ENCODE measurements around the gene SLC4A5.
"Not testable (repeated sequence)": the region's sequence is repeated elsewhere in the genome, so short reads cannot be mapped to it uniquely, and the experiment has no call there.

Gene SLC4A5

DNA sequence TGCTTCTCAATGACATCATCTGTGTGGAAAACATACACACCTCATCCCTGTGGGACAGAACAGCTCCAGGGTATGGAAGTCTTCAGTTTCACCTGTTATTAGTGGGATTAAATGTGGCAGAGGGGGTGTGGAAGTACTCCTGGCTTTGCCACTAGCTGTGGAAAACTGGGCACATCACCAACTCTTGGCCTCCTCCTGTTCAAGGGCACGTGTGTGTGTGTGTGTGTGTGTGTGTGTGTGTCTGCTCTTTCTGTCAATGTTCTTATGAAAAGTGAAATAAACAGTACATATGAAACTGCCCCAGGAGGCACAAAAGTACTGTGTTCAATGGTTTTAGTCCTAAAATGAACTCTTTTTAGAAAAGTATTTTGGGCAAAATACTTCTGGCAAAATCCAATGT lies 78.9 kb downstream of the SLC4A5 start:
- no peak for DNase-seq (ENCODE audit: low read depth)

DNA sequence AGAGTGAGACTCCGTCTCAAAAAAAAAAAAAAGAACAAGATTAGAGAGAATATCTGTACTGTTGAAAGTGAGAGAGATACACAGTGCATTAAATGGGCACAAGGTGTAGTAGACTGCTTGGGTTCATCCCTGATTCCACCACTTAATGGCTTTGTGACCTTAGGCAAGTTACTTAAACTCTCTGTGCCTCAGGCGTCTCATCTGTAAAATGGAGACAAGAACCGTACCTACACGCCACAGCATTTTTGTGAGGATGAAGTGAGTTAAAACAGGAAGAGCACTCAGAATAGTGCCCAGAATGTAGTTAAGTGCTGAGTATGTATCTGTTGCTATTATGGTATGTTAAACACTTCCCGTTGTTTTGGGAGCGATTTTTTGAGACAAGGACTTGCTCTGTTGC lies 80.5 kb downstream of the SLC4A5 start:
- no peak for DNase-seq (ENCODE audit: low read depth)

DNA sequence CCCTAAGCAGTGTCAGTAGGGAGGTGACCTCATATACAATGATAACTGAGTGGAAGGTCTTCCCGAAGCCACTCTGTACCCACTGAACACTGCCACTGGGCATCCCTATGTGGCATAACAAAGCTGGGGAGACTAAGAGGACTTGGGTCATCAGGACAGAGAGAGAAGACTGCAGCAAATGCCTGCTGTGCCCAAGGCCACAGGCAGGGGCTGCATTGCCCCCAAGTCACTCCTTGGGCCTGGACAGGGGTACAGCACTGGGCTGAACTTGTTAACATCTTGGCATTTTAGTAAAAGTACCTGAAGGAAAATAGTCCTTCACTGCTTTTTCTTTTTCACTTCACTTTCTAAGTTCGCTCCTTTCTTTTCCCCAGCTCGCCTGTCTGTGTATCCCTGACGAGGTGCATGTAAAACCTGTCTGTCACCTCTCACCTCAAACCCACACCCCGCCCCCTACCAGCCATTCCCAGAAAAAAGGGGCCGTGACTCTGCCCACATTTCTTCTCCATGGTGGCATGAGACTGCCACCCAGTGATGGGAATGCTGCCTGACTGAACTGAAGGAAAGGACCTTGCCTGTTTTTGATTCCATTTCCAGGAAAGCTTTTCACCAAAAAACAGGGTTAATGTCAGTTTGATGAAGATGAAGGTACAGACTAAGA lies 81.9 kb downstream of the SLC4A5 start:
- peak; percentile 7 for DNase-seq (ENCODE audit: low read depth)

DNA sequence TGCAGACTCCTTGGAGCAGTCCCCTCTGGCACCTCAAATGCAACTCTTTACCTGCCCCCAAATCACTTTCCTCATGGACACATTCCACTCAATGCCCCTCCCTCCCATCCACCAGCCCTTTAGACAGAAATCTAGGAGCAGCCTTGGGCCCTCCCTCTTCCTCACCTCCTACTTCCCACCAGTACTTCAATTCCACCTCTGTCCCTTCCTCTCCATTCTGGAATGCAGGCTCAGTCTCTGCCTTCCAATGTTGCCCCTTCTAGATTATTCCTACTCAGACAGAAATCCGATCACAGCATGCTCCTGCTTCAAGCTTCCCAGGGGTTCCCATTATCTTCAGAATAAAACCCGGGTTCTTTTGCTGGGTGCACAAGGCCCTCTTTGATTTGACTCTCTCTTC lies 82.7 kb downstream of the SLC4A5 start:
- no peak for DNase-seq (ENCODE audit: low read depth)

DNA sequence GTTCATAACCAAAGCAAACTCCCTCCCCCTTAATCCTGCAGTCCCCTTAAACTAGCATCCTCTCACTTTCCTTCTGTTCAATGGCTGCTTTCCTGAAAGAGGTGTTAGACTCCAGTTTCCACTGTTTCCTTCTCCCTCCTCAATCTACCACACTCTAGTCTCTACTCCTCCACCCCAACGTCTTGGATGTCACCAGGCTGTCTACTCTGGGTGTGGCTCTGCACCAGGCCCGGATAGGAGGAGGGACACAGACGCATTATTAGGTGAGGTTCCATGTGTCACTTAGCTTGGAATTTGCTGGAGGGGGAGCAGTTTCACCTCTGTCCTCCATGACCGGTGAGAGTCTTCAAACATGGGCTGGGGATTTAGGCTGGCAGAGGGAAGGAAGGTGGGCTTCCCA lies 83.5 kb downstream of the SLC4A5 start:
- no peak for DNase-seq (ENCODE audit: low read depth)

DNA sequence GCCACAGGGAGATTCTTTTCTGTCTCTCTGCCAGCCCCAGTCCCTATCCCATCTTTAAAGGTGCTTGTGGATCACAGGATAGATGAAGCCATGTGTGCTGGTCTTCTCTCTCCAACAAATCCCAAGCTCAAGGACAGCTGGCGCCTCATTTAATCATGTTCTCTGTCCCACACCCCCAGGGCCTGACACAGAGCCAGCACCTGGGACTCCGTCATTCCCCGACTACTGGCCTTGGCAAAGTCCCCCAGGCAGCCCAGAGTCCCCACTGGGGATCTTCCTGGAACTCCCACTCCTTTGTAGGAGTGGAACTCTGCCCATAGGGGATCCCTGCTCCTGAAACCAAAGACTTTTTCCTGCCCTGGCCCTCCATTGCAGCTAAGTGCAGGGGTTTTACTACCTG lies 84.0 kb downstream of the SLC4A5 start:
- no peak for DNase-seq (ENCODE audit: low read depth)

DNA sequence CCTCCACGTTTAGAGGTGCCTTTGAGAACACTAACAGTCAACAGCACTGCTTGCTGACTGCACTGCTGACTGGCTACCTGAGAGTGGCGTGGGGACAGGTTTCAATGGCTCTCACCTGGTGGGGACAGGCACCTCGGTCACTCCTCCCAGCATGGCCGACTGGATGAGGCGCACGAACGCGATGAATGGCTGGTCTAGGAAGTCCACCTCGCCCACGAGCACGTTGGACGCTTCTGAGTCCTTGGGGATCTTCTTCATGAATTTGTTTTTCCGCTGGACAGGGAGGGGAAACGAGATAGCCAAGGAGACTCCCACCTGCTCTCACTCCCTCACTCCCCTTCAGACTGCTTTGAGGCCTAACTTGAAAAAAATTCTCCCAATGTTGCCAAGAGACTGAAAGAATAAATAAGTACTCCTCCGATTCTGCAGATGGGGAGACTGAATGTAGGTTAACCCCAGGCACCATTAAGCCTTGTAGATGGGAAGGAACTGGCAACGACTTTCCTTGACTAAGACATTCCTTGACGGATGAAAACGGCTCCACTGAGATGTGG lies 87.5 kb downstream of the SLC4A5 start:
- DNase-seq (ENCODE audit: low read depth), result no peak

DNA sequence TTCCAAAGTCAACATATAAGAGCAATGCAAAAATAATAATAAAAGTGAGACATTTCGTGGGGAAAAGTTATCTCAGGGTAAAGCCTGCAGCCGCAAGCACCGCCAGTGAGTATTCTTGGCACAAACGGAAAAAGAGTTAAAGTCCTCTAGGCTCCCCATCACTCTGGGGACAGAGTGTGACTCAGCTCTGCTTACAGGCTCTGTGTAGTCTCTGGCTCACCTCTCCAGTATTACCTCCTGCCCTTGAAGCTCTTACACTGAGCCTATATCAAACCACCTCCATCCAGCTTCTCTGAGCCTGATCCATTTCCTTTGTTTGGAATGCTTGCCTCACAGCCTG lies 89.3 kb downstream of the SLC4A5 start:
- no peak for DNase-seq (ENCODE audit: low read depth)

DNA sequence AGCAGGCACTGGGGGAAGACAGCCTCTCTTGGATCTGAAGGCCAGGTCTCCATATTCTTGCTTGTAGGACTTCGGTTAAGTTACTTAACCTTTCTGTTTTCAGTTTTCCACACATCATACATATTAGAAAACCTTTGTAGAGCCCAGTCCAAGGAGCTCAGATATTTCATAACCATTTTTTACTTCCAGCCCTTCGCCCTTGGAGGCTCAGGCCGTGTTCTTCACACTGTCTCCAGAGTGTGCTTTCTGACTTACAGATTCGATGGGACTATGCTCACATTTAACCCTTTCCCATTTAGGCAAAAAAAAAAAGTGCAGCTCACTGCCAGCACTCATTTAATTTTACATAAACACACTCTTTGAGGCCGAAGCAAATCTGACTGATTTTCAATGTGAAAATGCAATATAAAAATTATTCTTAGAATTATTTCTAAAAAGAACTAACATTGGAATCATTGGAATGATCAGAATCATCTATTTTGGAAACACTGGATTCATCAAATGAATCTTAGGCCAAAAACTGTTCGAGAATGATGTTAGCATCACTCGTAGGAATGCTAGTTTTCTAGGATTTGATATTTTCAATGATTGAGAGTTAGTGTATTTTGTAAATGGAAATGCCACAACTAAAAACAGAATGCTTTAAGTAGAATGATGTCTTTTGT lies 89.8 kb downstream of the SLC4A5 start:
- DNase-seq (ENCODE audit: low read depth), result no peak

DNA sequence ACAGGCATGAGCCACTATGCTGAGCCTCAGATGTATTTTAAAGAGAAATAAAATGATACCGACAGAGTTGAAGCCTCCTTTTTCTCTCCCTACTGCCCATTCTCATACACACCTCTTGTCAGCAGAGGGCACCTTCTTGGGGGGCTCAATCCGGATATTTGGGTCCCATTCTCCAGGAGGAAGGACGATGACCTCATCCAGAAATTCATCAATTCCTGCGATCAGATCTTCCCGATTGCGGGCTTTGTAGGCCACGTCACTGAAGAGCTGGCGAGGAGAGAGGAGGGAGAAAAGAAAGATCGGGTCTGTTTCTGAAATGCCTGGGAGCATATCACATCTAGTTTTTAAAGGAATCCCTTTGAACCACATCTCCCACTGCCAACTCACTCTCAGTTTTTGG lies 90.4 kb downstream of the SLC4A5 start:
- no peak for DNase-seq (ENCODE audit: low read depth)

DNA sequence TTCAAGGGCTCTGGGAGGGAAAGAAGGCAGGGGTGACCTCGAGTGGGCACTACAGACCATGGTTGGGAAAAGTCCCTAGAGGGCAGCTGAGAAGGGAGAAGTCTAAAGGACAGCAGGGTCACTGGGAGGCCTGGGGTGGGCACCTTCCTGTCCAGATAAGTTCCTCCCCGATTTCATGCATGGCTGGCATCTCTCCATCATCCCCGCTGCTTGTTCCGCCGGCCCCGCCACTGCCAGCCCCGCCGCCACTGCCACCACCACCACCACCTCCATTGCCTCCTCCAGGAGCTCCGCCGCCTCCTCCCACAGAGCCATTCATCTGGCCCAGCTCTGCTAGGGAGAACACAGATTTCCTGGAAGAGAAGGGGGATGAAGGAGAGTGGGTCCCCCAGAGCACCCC lies 91.2 kb downstream of the SLC4A5 start:
- DNase-seq (ENCODE audit: low read depth), result no peak

DNA sequence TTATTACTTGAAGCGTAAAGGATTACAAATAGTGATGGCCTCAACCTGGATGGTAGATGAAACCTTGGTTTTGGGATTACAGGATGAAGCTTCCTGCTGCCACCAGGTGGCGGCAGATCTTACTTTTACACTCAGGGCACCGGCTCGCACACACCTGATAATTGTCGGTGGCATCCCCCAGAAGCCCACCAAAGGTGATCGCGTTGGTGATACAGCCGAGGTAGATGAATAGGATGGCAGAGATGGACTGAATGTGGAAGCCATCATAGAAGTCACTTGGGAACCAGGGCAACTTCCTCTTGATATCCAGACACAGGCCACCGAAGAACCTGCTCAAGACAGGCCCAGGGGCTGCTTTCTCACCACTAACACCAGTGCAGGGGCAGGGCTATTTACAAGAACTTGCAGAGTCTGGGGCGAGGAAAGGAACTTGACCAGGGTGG lies 93.0 kb downstream of the SLC4A5 start:
- peak; percentile 6 for DNase-seq (ENCODE audit: low read depth)

DNA sequence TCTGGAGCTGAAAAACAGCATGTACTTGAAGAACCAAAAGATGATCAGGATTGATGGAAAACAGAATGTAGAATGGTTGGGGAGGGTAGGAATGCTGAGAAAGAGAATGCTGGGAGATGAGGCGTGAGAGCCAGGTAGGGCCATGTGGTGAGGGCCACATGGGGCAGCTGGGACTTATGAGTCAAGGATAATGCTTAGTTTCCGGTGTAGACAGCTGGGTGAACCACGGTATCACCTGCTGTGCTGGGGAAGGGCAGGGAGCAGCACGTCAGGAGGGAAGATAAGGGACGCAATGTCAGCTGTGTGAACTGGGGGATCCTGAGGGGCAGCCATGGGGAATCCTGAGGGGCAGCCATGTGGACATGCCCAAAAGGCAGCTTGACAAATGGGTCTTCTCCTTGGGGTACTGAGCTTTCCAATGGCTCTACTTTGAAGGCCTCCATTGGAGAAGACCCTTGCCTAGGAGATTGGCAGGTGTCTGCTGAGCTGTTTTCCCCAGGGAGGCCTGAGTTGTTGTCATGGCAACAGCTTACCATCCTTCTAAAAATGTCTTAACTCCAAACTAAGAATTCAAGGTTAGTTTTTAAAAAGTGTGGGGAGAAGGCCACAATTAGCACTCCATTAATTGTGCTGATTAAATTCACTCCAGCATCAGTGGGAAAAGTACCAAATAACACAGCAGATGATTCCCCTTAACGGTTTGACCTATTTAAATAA lies 93.7 kb downstream of the SLC4A5 start:
- no peak for DNase-seq (ENCODE audit: low read depth)

DNA sequence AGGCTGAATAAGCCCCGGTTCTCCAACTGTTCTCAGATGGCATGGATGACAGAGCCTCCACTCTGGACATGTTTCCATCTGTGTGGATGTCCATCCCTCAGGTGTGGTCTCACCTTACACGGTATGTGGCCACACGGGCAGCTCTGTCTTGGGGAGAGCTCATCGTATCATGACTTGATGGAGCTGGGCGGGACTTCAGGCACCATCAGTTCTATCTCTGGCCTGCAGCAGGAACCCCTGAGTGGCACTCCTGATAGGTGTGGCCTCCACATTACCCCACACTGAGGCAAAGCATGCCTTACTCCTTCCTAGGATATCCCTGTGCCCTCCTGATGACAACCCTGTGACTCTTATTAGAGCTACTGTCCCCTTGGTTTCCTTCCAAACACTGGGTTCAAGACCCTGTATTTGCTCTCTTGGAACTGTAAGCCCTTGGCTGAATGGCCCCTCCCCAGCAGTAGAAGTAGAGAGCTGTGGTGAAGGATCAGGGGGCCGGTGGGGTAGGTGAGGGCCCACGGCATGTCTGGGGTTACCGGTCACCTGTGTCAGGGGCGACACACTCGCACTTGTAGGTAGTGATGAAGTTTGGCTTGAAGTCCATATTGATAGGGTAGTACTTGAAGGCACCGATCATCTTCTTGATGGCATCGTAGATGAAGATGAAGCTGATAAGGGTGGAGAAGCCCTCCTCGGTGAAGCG lies 96.6 kb downstream of the SLC4A5 start:
- DNase-seq (ENCODE audit: low read depth), result no peak

DNA sequence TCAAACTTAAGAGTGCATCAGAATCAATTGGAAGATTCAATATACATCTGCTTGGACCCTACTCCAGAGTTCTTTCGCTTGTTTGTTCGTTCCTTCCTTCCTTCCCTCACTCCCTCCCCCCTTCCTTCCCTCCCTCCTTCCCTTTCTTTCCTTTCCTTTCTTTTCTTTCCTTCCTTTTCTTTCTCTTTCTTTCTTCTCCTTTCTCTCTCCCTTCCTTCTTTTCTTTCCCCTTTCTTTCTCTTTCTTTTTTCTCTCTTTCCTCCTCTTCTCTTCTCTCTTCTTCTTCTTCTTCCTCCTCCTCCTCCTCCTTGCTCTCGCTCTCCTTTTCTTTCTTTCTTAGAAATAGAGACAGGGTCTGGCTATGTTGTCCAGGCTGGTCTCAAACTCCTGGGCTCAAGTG lies 98.9 kb downstream of the SLC4A5 start:
- no peak for DNase-seq (ENCODE audit: low read depth)

DNA sequence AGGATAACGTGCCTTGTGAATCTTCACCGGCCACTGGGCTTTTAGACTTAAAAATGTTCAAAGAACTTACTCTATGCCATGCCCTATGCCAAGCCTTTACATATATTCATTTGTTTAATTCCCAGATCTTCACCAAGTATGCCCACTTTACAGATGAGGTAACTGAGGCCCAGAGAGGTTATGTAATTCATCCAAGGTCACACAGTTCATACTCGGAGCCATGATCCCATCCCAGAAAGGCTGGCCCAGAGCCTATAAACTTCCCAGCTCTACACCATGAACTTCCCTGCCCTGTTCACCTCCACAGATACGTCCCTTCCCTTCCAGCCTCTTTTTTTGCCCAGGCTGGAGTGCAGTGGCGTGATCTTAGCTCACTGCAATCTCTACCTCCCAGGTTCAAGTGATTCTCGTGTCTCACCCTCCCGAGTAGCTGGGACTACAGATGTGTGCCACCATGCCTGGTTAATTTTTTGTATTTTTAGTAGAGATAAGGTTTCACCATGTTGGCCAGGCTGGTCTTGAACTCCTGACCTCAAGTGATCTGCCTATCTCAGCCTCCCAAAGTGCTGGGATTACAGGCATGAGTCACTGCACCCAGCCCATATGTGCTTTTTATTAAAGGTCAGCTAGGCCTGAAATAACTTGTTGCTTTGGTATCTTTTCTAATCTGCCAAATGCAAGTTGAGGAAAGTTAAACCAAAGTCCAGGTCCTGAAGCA lies 100.7 kb downstream of the SLC4A5 start:
- no peak for DNase-seq (ENCODE audit: low read depth)

DNA sequence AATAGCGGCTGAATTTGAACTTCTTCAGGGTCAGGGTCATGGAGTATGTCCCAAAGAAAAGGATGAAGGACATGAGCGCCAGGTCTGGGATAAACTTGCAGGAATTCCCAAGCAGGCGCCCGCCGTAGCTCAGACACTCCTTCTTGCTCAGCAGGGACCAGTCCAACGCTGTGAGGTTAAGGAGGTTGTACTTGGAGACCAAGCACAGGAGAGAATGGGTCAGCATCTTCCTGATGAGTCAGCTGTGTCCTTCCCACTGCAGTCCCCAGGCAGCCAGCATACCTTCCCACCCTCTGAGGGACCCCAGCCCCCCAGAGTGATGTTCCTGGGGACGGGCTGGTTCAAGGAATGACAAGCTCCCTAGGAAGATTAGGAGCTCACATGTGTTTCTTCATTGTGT lies 103.9 kb downstream of the SLC4A5 start:
- no peak for DNase-seq (ENCODE audit: low read depth)

DNA sequence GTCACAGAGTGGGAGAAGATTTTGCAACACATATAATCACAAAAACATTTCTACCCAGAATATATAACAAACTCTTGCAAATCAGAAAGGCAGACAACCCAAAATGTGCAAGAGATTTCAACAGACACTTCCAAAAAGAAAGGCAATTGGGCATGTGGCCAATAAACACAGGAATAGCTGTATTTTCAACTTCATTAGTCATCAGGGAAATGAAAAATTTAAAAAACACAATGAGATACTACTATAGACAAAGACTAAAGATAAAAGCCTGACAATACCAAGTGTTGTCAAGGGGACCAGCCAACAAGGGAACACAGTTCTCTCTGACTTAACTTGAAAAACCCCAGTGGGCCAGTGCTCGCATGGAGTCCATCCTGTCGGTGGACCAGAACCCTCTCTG lies 104.3 kb downstream of the SLC4A5 start:
- DNase-seq (ENCODE audit: low read depth), result peak; percentile 27

DNA sequence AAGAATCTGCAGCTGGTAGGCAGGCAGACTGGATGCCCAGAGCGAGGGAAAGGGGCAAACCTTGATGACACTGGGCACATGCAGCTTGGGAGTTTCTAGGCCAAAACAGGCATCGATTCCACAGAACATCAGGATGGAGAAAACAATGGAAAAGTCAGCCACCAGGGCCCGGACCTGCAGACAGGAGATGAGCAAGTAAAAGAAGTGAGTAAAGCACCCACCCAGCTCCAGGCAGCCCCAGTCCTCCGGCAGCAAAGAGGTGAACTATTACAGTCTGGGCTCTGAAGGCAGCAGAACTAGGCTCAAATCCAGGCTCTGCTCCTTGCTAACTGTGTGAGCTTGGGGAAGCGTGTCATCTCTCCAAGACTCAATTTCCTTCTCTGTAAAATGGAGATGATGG lies 108.2 kb downstream of the SLC4A5 start:
- no peak for DNase-seq (ENCODE audit: low read depth)

DNA sequence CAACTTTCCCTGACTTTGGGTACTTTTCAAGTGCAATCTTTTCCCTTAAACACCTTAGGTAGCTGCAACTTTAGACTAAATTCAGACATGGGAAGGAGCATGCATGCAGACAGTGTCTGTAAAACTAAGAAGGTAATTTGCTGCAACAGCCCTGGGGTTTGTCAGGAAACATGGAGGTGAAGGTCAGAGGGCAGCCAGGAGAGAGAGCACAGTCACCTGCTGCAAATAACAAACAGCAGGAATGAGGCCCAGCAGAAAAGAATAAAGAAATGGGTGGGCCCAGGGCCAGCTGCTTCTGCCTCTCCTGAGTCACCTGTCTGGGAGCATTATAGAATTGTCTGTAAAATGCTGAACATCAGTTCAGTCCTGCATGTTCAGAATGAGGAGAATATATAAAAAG lies 109.6 kb downstream of the SLC4A5 start:
- no peak for DNase-seq (ENCODE audit: low read depth)

DNA sequence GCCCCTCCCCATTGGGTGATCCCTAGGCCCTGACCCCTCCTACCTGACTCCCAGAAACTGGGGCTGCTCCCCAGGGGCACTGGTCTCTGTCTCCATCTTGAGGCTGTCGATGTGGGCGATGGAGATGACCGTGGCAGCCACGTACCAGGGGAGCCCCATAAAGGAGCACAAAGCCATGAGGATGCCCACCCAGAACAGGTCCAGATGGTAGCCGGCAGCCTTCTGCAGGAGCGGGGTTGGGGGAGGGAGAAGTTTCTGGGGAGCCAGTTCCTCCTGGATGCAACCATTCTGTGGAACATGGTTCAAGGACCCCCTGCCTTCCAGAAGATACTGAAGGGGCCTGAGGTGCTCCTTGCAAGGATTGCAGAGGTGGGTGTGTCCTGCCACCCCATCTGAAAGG lies 110.8 kb downstream of the SLC4A5 start:
- no peak for DNase-seq (ENCODE audit: low read depth)

DNA sequence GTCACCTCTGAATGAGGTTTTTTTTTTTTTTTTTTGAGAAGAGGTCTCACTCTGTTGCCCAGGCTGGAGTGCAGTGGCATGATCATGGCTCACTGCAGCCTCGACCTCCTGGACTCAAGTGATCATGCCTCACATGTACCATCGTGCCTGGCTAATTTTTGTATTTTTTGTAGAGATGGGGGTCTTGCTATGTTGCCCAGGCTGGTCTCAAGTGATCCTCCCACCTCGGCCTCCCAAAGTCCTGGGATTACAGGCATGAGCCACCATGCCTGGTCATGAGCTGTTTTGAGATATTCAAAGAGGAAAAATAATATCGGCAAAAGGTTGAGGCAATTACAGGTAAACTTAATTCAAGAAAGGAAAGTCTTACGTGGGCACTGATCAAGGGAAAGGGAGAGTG lies 113.4 kb downstream of the SLC4A5 start:
- not testable (repeated sequence) for DNase-seq (ENCODE audit: low read depth)

Measured in GM04504 (cell line).